ENCODE measurements around the gene HMGCLL1. TPM values are rescaled to one million over a fixed set of nuclear protein-coding genes. Genes with fewer than 3 reads are reported as not detected.

The HMGCLL1 gene
- total RNA-seq, 4 donors from 2014 or later: 0.55 to 0.64 TPM; not detected in 2

DNA sequence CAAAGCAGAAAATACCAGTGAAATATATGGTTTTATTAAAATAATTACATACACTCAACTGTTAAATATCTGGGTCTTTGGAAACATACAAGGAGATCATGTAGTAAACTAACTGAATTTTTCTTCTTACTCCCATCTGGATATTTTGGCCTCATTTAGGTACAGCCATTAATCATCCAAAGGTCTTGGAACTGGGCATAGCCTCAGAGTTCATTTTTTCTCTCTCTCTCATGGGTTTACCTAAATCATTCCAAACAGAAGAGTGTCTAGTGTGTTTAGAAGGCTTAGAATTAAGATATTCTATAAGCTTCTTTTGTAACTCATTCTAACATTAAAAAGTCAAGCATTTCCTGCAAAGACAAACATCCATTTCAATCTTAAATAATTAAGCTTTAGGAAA is 79.4 kb downstream of the HMGCLL1 start:
- H3K36me3 ChIP-seq: no peaks in the 10 kb centered on the region
- TF ChIP-seq, protein P1, sequence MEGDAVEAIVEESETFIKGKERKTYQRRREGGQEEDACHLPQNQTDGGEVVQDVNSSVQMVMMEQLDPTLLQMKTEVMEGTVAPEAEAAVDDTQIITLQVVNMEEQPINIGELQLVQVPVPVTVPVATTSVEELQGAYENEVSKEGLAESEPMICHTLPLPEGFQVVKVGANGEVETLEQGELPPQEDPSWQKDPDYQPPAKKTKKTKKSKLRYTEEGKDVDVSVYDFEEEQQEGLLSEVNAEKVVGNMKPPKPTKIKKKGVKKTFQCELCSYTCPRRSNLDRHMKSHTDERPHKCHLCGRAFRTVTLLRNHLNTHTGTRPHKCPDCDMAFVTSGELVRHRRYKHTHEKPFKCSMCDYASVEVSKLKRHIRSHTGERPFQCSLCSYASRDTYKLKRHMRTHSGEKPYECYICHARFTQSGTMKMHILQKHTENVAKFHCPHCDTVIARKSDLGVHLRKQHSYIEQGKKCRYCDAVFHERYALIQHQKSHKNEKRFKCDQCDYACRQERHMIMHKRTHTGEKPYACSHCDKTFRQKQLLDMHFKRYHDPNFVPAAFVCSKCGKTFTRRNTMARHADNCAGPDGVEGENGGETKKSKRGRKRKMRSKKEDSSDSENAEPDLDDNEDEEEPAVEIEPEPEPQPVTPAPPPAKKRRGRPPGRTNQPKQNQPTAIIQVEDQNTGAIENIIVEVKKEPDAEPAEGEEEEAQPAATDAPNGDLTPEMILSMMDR (IDR thresholded peaks at IDR 0.05): no peak
- no peaks in the 10 kb centered on the region for H3K4me1 ChIP-seq
- no peak for DNase-seq
- H3K27me3 ChIP-seq: no peaks in the 10 kb centered on the region
- no peak overlapping the region for H3K27ac ChIP-seq
- intact Hi-C loops (cut with DNase I; ENCODE audit: low total_unique reads) (no loop called here), in situ Hi-C loops (cut with MboI; ENCODE audit: low pct_ligation_motif_present in 1 of 4, low pct_unique_long_range_greater_than_20kb in 1 of 4, low sequenced_read_pairs in 3 of 4) (no loop called here)
- H3K4me3 ChIP-seq: no peak overlapping the region
- H3K9me3 ChIP-seq: no peaks in the 10 kb centered on the region

DNA sequence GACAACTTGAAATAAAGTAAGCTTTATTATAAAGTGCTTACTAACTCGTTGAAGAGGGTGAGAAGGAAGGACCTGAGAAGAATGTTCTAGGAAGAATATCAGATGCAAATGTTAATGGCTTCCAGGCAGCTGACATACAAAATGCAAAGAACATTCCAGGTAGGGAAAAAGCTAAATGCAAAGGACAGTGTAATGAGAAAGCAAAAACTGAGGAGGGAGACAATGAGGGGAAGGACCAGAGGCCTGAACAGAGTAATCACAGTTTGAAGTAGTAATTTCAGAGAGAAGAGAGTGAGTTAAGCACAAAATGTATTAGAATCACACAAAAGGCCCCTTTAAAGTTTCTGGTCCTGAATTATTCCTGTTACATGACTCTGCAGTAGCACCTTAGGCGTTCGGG is 81.3 kb downstream of the HMGCLL1 start:
- H3K27me3 ChIP-seq: no peaks in the 10 kb centered on the region
- H3K4me1 ChIP-seq: no peaks in the 10 kb centered on the region
- no peak overlapping the region for H3K4me3 ChIP-seq
- no peak for DNase-seq
- in situ Hi-C loops (cut with MboI; ENCODE audit: low pct_ligation_motif_present in 1 of 4, low pct_unique_long_range_greater_than_20kb in 1 of 4, low sequenced_read_pairs in 3 of 4): no loop called here
- intact Hi-C loops (cut with DNase I; ENCODE audit: low total_unique reads): no loop called here
- H3K27ac ChIP-seq: no peak overlapping the region
- no peaks in the 10 kb centered on the region for H3K36me3 ChIP-seq
- H3K9me3 ChIP-seq: no peaks in the 10 kb centered on the region
- WGBS, 2 donors (ENCODE audit: low coverage in 1 of 2): 33 to 81% methylated on average over 1 to 3 of the region's 3 CpGs
- TF ChIP-seq POLR2A (IDR thresholded peaks at IDR 0.05) (no peak), EP300 (IDR thresholded peaks at IDR 0.05; ENCODE audit: low read depth) (no peak), POLR2AphosphoS5 (IDR thresholded peaks at IDR 0.05) (no peak)
- TF ChIP-seq, protein P1 (IDR thresholded peaks at IDR 0.05): no peak

DNA sequence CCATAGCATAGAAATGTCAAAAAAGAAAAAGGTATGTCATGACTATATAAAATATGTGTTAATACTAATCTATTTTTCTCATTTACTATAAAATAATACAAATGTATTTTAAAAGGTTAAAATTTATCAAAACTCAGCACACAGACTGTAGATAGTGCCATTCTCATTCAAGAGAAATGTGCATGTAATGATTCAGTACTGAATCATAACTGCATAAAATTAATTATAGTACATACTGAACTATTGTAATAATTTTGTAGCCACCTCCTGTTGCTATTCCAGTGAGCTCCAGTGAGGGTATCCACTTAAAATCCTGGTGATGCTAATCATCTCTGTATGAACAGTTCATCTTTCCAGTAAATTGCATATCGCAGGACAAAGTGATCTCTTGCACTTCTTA is 82.8 kb downstream of the HMGCLL1 start:
- Histone ChIP-seq H3K36me3 (no peaks in the 10 kb centered on the region), H3K27ac (no peak overlapping the region), H3K27me3 (no peaks in the 10 kb centered on the region), H3K4me3 (no peak overlapping the region), H3K4me1 (no peaks in the 10 kb centered on the region), H3K9me3 (no peaks in the 10 kb centered on the region)
- WGBS, 2 donors (ENCODE audit: low coverage in 1 of 2): 97 to 100% methylated on average over 1 of the region's 1 CpG
- intact Hi-C loops (cut with DNase I; ENCODE audit: low total_unique reads): no loop called here
- in situ Hi-C loops (cut with MboI; ENCODE audit: low pct_ligation_motif_present in 1 of 4, low pct_unique_long_range_greater_than_20kb in 1 of 4, low sequenced_read_pairs in 3 of 4): no loop called here
- TF ChIP-seq, protein P1 (IDR thresholded peaks at IDR 0.05): no peak
- TF ChIP-seq POLR2A (IDR thresholded peaks at IDR 0.05): no peak
- TF ChIP-seq EP300 (IDR thresholded peaks at IDR 0.05; ENCODE audit: low read depth): no peak
- TF ChIP-seq POLR2AphosphoS5 (IDR thresholded peaks at IDR 0.05): no peak
- no peak for DNase-seq

DNA sequence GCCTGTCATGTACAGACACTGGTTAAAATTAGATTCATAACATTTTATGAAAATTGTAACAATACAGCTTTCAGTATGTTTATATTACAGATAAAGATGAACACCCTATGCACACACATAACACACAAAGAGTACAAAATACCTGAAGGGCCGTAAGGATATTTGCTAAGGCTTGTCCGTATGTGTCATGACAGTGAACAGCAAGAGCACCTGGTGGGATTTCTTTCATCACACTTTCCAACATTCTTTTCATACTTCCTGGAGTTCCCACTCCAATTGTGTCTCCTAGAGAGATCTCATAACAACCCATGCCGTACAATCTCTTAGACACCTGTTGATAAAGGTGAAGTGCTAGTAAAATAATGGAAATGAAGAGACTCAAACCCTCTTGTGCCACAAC is 83.7 kb downstream of the HMGCLL1 start:
- 73 to 74% methylated on average over 3 of the region's 3 CpGs for WGBS, 2 donors (ENCODE audit: low coverage in 1 of 2)
- in situ Hi-C loops (cut with MboI; ENCODE audit: low pct_ligation_motif_present in 1 of 4, low pct_unique_long_range_greater_than_20kb in 1 of 4, low sequenced_read_pairs in 3 of 4): no loop called here
- no peaks in the 10 kb centered on the region for H3K36me3 ChIP-seq
- no peaks in the 10 kb centered on the region for H3K27me3 ChIP-seq
- TF ChIP-seq POLR2A (IDR thresholded peaks at IDR 0.05): no peak
- H3K4me3 ChIP-seq: no peak overlapping the region
- H3K27ac ChIP-seq: no peak overlapping the region
- intact Hi-C loops (cut with DNase I; ENCODE audit: low total_unique reads): no loop called here
- H3K9me3 ChIP-seq: no peaks in the 10 kb centered on the region
- H3K4me1 ChIP-seq: no peaks in the 10 kb centered on the region
- DNase-seq: no peak

DNA sequence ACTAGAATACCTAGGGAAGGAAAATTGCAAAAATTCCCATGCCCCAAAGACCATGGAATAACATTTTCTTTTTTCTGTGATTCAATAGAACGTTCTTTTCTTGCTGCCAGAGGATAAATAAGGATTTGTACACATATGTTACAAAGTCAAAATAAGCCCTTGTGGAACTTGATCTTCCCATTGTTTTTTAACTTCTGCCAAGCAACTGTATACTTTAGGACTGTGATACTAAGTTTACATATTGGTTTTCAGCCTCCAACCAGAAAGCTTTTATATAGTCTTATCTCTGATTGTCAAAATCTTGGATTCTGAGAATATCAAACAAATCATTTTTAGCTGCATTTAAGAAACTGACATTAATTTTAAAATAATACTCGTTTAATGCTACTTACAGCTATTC is 84.6 kb downstream of the HMGCLL1 start:
- TF ChIP-seq POLR2AphosphoS5 (IDR thresholded peaks at IDR 0.05) (no peak), POLR2A (IDR thresholded peaks at IDR 0.05) (no peak), EP300 (IDR thresholded peaks at IDR 0.05; ENCODE audit: low read depth) (no peak)
- TF ChIP-seq, protein P1 (IDR thresholded peaks at IDR 0.05): no peak
- H3K27ac ChIP-seq: no peak overlapping the region
- no peaks in the 10 kb centered on the region for H3K4me1 ChIP-seq
- no peaks in the 10 kb centered on the region for H3K9me3 ChIP-seq
- no peaks in the 10 kb centered on the region for H3K36me3 ChIP-seq
- no peak overlapping the region for H3K4me3 ChIP-seq
- WGBS, 2 donors (ENCODE audit: low coverage in 1 of 2): 50 to 56% methylated on average over 2 of the region's 2 CpGs
- DNase-seq: no peak
- H3K27me3 ChIP-seq: no peaks in the 10 kb centered on the region
- intact Hi-C loops (cut with DNase I; ENCODE audit: low total_unique reads): no loop called here
- in situ Hi-C loops (cut with MboI; ENCODE audit: low pct_ligation_motif_present in 1 of 4, low pct_unique_long_range_greater_than_20kb in 1 of 4, low sequenced_read_pairs in 3 of 4): no loop called here
